GM12891 (cell line): ENCODE data around the gene CUL4A.

Source experiments
- DNase-seq: peaks from one replicate; pipeline ENCODE4 v3.0.0; 2011; ENCODE audit warnings: low spot score; ENCODE audit not compliant: insufficient read length
- FAIRE-seq: peaks from 2 replicates; lab custom pipeline; 2011; peaks lifted over from hg19 to GRCh38; lab: Jason Lieb, UNC
- PAX5 ChIP-seq: IDR thresholded peaks from 2 replicates; pipeline ENCODE4 v1.6.1; 2011; ENCODE audit warnings: low read length, moderate library complexity, mild to moderate bottlenecking; ENCODE audit not compliant: insufficient read depth, severe bottlenecking
- POLR2A ChIP-seq: IDR thresholded peaks from 2 replicates; pipeline ENCODE4 v1.6.1; 2011; ENCODE audit warnings: low read depth, low read length, control low read depth
- POLR2AphosphoS5 ChIP-seq: IDR thresholded peaks from 2 replicates; pipeline ENCODE4 v1.6.1; 2011; ENCODE audit warnings: low read depth, low read length, control low read depth
- POU2F2 ChIP-seq: IDR thresholded peaks from 2 replicates; pipeline ENCODE4 v1.6.1; 2011; ENCODE audit warnings: low read depth, mild to moderate bottlenecking, control low read depth, low read length, moderate library complexity
- SPI1 ChIP-seq: IDR thresholded peaks from 2 replicates; pipeline ENCODE4 v1.6.1; 2011; ENCODE audit warnings: low read depth, low read length, control low read depth
- TAF1 ChIP-seq: IDR thresholded peaks from 2 replicates; pipeline ENCODE4 v1.6.1; 2011; ENCODE audit warnings: low read depth, low read length, control low read depth

The CUL4A gene

DNA sequence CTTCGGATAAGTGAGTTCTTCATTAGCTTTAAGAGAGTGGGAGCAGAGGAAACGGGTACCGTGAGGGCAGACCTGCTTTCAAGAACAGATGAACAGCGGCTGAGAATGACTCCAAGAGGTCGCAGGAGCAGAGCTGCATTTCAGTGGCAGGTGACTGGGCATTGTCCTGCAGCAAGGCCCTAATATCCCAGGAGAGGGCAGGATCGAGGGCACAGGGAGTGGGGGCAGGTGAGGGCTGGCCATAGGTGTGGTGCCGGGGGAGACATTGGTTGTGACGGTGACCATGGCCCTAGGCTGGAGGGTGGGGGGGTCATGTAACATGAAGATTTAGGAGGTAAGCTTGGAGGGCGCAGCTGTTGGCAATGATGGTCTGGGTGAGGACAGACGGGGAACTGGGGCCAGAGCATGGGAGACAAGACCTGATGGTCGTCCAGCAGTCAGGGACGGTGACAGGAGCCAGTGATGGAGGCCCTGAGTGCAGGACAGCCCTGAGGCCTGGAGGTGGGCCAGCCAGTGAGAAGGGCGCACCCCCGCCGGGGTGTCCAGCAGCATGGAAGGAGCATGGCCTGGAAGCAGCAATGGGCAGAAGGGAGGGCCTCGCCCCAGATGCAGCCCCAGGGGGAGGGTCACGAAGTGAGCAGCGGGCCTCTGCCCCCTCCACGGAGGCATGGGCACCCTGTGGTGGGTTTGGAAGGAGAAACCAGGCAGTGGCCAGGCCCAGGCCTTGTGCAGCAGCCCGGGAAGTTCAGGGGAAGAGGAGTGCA, 58.4 kb downstream of the CUL4A start:
- TF ChIP-seq TAF1 (no peak), SPI1 (no peak), POLR2AphosphoS5 (no peak), PAX5 (no peak), POLR2A (no peak), POU2F2 (no peak)
- FAIRE-seq, result no peak
- no peak for DNase-seq

- no peak for TF ChIP-seq POU2F2
- TF ChIP-seq POLR2AphosphoS5, result no peak
- TF ChIP-seq TAF1, result no peak
- TF ChIP-seq SPI1, result no peak
- TF ChIP-seq POLR2A, result no peak
- TF ChIP-seq PAX5, result no peak
- DNase-seq, result no peak
- no peak for FAIRE-seq
These were observed 62.6 kb downstream of the CUL4A start for GRCh38 chr13:113272031-113272430.

DNA sequence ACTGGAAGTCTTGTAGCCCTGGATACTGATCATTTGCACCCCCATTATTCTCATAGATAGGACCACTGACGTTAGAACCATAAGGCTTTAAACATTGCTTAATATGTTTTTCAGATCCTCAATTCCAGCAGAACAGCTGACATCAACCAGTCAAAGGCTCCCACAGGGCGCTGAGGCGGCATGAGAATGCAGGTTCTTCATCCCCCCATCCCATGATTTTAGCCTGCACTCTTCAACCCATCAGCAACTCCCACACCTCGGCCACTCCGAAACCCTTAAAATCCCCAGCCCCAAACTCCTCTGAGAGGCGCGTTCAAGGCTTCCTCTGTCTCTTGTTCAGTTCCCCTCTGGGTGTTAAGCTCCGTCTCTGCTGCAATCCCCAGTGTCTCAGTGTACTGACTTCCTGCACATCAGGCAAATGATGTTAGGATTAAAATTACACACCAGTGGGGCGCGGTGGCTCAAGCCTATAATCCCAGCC, 63.3 kb downstream of the CUL4A start:
- FAIRE-seq (no peak), DNase-seq (no peak)
- TF ChIP-seq POU2F2, result no peak
- TF ChIP-seq SPI1, result no peak
- no peak for TF ChIP-seq POLR2A
- TF ChIP-seq TAF1, result no peak
- no peak for TF ChIP-seq POLR2AphosphoS5
- TF ChIP-seq PAX5, result no peak

DNA sequence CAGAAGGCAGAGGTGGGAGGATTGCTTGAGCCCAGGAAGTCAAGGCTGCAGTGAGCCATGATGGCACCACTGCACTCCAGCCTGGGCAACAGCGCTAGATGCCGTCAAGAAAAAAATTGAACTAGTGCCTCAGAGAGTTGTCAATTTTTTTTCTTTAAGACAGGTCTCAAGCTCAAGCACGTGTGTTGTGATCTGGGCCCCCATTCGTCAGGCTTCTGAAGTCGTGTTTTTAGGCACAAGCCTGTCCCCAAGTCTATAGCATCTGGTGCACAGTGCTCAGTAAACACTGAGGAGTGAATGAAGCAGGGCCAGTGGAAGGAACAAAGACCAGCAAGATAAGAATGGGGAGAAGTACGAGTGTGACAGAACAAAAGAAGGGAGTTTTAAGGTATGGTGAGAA, 63.9 kb downstream of the CUL4A start:
- DNase-seq (no peak), FAIRE-seq (no peak)

DNA sequence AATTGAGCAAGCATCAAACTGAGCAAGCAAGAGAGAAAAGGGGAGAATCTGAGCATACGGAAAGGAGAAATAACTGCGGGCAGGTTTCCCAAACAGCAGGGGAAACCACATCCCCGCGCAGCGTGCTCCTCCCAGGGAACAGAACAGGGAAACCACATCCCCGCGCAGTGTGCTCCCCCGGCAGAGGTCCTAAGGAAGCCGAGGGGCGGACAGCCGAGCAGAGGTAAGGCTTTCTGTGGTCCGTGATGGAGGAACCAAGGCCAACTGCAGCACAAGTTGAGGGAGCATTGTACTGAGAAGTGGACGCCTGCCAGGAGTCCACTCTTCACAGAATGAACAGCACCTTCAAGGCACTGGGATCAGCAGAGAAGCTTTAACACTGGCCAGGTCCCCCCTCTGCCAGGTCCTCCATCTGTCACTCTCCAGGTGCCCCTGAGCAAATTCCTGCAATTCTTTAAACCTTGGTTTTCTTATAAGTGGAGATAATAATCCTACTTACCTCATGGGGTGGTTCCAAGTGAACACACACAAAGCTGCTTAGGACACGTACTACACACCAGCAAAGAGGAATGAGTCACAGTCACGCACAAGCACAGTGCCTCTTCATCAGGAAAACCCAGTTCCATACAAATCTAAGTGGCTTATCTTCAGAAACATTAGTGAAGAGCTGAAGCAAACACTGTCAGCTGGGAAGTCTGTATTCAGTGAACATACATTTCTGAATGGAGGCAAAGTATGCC, 64.6 kb downstream of the CUL4A start:
- FAIRE-seq (no peak), DNase-seq (no peak)

More for the DNA sequence above, 63.9 kb downstream of the CUL4A start:
- TF ChIP-seq PAX5, result no peak
- TF ChIP-seq TAF1, result no peak
- no peak for TF ChIP-seq SPI1
- TF ChIP-seq POU2F2, result no peak
- no peak for TF ChIP-seq POLR2A
- TF ChIP-seq POLR2AphosphoS5, result no peak

DNA sequence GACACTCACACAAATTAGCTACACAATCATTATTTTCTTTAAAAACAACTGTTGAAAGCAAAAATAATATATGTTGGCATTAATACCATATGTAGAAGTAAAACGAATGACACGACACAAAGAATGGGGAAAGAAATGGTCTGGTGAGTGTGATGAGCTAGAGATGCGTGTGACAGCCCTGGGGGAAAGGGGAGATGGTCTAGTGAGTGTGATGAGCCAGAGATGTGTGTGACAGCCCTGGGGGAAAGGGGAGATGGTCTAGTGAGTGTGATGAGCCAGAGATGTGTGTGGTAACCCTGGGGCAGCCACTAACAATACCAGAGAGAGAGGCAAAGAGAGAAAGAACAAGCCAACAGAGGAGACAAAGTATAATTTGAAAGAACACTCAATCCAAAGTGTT, 65.3 kb downstream of the CUL4A start:
- FAIRE-seq, result peak; percentile 69

More for the DNA sequence above, 64.6 kb downstream of the CUL4A start:
- TF ChIP-seq SPI1, result no peak
- TF ChIP-seq POLR2AphosphoS5, result no peak
- TF ChIP-seq POU2F2, result no peak
- no peak for TF ChIP-seq TAF1
- no peak for TF ChIP-seq PAX5
- TF ChIP-seq POLR2A, result no peak

DNA sequence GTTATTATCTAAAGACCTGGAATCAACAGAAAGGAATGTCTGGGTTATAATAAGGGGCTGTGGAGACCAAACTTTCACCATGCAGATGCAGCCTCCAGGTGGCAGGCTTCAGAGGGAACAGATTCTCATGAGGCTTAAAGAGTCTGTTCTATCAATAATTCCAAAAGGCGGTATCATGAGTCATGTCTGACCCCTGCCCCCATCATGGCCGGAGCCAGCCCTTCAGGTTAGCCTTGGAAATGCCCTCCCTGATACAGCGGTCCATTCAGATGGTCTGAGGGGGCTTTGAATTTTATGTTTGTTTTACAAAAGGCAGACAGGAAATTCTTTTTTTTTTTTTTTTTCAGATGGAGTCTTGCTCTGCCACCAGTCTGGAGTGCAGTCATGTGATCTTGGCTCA, 66.0 kb downstream of the CUL4A start:
- TF ChIP-seq POLR2A (no peak), TAF1 (no peak), POU2F2 (no peak), PAX5 (no peak), SPI1 (no peak), POLR2AphosphoS5 (no peak)
- DNase-seq, result no peak
- no peak for FAIRE-seq

More for the DNA sequence above, 65.3 kb downstream of the CUL4A start:
- TF ChIP-seq PAX5, result no peak
- TF ChIP-seq POLR2AphosphoS5, result no peak
- no peak for TF ChIP-seq POLR2A
- TF ChIP-seq SPI1, result no peak
- DNase-seq, result no peak

- FAIRE-seq (no peak), DNase-seq (no peak)
- TF ChIP-seq SPI1 (no peak), POLR2AphosphoS5 (no peak), TAF1 (no peak), POU2F2 (no peak), POLR2A (no peak), PAX5 (no peak)
These were observed 70.7 kb downstream of the CUL4A start for GRCh38 chr13:113280126-113280525.

DNA sequence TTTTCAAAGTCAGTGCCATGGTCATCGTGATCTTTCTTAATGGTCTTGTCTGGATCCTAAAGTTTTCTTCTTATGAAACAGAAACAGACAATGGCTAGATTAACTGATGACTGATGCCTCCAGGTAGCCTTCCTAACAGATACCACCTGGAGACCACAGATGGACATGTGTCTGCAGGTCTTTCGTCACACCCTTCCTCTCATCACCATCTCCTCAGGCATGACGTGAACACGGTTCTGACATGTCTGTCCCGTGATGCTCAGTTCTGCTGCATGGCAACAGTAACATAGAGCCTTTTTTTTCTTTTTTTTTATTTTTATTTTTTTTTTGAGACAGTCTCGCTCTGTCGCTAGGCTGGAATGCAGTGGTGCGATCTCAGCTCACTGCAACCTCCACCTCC, 74.5 kb downstream of the CUL4A start:
- TF ChIP-seq TAF1, result no peak
- no peak for TF ChIP-seq SPI1
- no peak for TF ChIP-seq POLR2AphosphoS5
- no peak for TF ChIP-seq POU2F2
- TF ChIP-seq POLR2A, result no peak
- TF ChIP-seq PAX5, result no peak
- DNase-seq (no peak), FAIRE-seq (no peak)
